HG03159 (cell line): ENCODE data around the gene TRAPPC6A.

Experiments used
- ATAC-seq: cut with Tn5 transposase; IDR thresholded peaks from one replicate; pipeline ENCODE4 v1.9.1; 2021; ENCODE audit warnings: mild to moderate bottlenecking, moderate library complexity; ENCODE audit not compliant: unreplicated experiment

Gene TRAPPC6A, protein sequence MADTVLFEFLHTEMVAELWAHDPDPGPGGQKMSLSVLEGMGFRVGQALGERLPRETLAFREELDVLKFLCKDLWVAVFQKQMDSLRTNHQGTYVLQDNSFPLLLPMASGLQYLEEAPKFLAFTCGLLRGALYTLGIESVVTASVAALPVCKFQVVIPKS

DNA sequence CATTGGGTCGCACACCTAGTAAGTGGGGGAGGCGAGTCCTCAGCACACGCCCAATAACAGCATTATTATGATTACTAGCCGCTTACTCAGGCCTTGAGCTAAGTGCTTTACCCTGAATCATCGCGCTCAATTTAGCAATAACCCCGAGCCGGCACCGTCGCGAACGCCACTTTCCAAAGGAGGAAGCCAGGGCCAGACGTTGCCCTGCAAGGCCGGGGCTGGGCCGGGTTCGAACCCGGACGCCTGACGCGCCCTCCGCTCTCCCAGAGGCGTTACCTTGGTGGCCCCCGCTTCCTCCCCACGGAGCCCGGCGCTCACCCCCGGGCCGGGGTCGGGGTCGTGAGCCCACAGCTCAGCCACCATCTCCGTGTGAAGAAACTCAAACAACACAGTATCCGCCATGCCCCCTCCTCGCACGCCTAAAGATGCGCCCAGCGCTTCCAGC lies at the start of gene TRAPPC6A:
TSS of gene TRAPPC6A (minus strand) at position 421 of the 445 bp plus-strand sequence. CDS start at position 402, 19 bp downstream.
- no peak for ATAC-seq

DNA sequence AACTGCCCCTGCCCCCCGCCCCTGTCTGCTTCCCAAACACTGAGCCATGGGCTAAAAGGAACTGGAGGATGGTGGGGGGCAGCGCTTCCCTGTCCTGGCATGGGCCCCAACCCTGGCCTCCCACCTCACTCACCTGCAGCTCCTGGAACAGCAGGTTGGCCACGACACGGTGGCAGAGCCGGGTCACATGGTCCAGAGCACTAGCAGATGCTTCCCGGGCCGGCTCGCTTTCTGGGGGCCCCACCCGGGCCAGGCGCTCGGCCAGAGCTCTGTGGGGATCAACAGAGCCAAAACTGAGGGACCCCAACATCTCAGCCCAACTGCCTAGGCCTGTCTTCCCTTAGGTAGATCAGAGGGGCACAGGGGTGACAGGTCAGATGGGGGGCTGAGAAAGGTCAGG lies 46.6 kb upstream of the TRAPPC6A start:
- no peak for ATAC-seq

DNA sequence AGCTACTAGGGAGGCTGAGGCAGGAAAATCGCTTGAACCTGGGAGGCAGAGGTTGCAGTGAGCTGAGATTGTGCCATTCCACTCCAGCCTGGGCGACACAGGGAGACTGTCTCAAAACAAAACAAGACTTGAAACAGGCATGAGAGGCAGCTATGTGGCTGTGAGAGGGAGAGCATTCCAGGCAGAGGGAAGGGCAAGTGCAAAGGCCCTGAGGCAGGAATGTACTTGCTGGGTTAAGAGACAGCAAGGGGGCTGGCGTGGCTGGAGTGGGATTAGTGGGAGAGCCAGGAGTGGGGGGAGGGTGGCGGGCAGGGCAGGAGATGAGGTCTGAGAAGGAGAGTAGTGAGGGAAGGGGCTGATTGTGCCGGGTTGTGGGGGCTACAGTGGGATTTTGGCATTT lies 45.8 kb upstream of the TRAPPC6A start:
- ATAC-seq: no peak

DNA sequence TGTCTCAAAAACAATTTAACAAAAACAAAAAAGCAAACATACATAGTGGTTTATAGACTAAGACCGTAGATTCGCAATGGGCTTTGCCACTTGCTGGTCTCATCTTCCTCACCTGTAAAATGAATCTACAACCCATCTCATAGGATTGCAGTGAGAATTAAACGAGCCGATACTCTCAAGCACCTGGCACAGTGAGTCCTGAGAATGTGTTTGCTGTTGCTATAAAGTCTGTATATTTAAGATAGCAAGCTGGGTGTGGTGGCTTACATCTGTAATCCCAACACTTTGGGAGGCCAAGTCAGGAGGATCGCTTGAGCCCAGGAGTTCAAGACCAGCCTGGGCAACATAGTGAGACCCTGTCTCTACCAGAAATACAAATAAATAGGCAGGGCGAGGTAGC lies 44.7 kb upstream of the TRAPPC6A start:
- no peak for ATAC-seq

DNA sequence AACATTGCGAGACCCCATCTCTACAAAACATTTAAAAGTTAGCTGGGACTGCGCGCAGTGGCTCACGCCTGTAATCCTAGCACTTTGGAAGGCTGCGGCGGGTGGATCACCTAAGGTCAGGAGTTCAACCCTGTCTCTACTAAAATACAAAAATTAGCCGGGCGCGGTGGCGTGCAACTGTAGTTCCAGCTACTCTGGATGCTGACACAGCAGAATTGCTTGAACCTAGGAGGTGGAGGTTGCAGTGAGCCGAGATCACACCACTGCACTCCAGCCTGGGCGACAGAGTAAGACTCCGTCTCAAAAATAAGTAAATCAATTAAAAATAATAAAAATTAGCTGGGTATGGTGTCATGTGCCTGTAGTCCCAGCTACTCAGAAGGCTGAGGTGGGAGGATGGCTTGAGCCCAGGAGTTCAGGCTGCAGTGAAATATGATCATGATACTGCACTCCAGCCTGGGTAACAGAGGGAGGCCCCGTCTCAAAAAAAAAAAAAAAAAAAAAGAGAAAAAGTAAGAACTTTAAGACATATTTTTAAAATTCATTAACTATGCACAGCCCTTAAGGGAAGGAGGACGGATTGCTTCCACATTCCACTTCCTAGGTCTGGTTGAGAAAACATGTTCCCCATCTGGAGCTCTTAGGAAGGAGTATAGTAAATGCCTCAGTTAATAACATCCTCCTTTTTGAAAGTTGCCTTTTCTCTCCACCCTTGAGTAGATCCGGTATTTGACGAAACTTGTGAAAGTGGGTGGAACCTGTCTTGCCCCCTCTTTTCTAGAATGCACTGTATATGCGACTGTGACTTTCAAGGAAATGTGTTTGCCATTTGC lies 41.1 kb upstream of the TRAPPC6A start:
- ATAC-seq: no peak

DNA sequence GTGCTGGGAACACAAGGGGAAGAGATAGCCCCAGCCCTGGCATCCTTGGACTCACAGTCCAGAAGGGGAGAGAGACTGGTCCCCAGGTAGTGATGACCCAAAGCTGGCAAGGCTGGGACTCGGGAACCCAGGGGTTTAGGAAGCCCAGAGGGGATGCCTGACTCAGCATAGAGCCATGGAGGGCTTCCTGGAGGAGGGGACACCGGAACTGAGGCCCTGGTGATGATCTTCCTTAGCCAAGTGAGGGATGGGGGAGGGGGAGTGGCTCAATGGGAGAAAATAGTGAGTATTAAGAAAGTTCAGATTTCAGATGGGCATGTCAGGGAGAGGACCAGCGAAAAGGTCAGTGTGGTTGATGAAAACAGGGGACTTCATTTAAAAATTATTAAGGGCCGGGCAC lies 40.4 kb upstream of the TRAPPC6A start:
- no peak for ATAC-seq

DNA sequence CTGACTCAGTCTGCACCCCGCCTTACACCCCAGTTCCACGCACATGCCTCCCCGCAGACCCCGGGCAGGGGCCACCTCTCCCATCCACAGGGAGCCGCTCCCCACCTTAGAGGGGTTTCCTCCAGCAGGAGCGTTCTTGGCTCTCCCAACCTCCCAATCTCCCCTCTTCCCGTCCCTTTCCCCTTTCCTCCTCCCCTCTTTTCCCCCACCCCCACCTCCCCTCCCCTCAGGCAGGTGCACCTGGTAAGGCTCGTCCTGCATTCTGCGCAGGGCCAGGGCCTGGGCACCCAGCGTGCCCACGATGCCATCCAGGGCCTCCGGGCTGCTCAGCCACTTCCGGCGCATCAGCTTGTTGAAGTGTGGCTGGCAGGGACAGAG lies 39.9 kb upstream of the TRAPPC6A start:
- no peak for ATAC-seq

DNA sequence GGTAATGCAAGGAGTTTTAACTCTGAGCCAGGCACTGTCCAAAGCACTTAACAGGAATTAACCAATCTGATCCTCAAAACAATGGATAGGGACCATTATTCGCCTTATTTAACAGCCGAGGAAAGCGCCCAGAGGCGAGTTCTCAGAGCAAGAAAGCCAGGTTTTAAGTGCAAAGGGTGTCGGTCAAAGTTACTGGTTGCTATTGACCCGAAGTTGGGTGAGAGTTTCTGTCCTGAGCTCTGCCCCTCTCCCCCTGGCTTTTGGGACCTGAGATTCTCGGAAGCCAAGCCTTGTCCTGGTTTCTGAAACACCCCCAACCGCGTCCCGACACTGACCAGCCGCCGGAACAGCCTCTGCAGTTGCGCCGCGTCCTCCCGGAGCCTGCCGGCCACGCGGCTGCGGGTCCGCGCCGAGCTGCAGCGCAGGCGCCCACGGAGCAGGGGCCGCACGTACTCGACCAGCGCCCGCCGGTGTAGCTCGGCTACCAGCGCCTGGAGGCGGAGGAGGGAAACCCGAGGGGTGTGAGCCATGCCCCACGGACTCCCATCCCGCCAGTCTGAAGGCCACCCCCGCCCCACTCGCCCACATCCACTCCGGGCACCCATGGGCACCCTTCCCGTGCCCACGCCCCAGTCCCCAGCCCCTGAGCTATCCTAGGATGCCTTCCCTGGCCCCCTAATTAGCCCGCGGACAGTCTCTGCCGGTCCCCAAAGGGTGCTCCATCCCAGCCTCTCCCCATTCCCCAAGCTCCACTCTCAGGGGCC lies 39.3 kb upstream of the TRAPPC6A start:
- no peak for ATAC-seq

DNA sequence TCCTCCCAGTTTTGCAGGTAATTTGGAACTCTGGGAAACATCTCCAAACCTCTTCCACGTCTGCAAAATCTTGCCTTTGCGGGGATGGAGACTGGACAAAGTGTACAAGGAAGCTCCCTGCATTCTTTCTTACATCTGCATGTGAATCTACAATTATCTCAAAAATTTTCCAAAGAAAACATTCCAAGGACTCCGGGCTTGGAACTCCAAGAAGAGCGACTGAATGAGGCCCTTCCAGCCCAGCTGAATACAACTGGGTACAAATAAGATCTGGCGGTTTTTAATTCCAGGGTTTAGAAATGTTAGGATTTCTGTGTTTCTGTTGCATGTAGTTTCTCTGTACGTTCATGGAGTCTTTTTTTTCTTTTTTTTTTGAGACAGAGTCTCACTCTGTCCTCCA lies 38.6 kb upstream of the TRAPPC6A start:
- ATAC-seq: no peak

DNA sequence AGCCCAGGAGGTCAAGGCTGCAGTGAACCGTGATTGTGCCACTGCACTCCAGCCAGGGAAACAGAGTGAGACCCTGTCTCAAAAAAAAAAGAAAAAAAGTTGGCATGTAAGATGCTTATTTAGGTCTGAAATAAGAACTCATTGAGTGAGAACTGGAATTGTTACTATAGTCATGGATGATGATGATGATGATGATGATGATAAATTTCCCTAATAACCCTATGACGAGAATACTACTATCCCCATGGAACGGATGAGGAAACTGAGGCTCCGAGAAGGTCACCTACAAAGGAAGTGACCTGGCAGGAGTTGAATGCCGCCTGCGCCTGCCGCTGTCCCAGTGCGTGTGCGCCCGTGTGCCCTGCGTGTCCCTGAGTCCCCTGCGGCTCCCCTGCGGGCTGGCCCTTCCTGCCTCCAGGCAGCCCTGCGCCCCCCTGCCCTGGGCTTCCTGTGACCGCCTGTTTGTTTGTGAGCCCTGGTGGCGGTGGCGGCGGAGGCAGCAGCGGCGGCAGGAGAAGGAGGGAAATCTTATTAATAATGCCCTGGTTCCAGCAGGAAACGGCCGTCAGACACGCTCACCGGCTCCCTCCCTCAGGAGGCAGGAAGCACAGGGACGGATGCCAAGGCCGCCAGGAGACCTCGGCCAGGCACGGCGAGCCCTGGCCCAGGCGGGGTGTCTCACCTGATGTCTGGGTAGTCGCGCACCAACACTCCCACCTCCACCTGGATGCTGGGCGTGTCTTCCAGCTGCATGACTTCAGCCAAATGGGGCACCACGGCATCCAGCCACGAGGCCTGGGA lies 37.6 kb upstream of the TRAPPC6A start:
- no peak for ATAC-seq

DNA sequence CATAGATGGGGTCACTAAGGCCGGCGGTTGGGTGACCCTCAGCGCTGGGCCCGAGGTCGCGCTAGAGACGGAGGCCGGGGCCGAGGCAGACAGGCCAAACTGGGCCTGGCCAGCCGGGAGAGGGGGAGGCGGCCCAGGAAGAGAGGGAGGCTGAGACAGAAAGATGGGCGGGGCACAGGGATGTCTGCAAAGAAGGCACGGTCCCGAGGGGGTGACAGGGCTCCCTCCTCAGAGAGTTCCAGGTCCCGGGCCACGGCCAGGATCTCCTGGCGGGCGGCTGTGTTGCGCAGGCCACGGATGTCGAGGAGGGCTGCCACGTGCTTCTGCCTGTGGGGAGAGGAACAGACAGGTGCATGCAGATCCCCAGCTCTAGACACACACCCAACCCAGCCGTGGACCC lies 35.0 kb upstream of the TRAPPC6A start:
- no peak for ATAC-seq

DNA sequence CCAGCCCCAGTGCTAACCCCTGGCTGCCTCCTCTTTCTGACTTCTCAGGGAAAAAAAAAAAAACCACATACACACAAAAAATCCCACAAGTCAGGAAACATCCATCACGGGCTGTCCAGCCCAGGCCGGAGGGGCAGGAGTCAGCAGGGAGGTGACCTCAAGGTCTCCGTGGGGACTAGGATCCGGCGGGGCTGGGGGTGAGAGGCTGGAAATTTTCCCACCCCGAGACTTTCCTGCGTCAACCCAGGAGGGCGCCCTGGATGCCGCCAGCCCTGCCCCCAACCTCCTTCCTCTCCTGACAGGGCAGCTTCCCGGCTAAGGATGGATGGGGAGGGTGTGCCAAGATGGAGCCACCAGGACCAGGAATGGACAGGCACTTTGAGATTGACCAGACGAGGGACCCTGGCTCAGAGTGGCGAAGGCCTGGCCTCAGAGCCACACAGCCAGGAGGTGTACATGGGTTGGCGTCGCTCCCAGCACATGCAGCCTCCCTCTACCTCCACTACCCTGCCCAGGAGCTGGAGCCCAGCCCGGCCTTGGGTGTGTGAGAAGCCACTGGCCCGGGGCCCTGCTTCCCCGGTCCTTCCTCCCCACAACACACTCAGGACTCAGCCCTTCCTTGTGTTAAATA lies 33.8 kb upstream of the TRAPPC6A start:
- no peak for ATAC-seq

DNA sequence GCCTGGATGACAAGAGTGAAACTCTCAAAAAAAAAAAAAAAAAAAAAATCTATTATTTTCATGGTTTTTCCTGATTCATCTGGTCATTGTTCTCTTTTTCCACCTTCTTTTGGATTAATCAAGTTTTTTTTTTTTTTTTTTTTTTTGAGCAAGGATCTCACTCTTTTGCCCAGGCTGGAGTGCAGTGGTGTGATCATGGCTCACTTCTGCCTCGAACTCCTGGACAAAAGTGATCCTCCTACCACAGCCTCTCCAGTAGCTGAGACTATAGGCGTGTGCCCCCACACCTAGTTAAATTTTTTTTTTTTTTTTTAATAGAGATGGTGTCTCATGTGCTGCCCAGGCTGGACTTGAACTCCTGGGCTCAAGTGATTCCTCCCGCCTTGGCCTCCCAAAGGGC lies 28.3 kb upstream of the TRAPPC6A start:
- no peak for ATAC-seq

DNA sequence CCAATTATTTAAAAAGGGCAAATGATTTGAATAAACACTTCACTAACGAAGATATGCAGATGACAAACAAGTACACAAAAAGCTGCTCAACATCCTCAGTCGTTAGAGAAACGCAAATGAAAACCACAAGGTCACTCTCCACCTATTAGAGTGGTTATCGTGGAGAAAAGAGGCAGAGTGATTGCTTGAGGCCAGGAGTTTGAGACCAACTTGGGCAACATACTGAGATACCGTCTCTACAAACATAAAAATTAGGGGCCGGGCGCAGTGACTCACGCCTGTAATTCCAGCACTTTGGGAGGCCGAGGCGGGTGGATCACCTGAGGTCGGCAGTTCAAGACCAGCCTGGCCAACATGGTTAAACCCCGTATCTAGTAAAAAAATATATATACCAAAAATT lies 27.8 kb upstream of the TRAPPC6A start:
- no peak for ATAC-seq

DNA sequence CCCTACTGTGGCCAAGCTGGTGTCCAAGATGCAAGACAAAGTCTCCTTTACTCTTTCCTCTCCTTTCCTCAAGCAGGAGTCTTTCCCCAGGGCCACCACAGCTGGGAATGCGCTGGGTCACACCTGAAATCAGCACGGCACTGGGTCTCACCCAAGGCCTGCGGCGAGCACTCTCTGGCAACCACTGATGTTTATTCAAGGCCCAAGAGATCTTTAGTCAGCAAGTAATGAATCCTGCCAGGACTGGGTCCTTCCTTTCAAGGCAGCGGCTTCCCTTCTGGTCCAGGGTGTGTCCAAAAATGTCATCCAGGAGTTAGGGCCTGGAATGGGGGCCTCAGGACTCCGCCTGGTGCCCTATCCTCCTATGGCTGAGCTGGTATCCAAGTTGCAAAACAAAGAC lies 24.6 kb upstream of the TRAPPC6A start:
- ATAC-seq: no peak

DNA sequence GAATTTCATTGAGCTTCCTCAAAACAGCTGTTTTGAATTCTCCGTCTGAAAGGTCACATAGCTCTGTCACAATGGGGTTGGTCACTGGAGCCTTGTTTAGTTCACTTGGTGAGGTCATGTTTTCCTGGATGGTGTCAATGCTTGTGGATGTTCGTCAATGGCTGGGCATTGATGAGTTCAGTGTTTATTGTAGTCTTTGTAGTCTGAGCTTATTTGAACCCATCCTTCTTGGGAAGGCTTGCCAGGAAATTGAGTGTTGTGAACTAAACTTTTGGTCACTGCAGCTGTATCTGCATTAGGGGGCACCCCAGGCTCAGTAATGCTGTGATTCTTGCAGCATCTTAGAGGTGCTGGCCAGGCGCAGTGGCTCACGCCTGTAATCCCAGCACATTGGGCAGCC lies 22.5 kb upstream of the TRAPPC6A start:
- ATAC-seq: no peak

DNA sequence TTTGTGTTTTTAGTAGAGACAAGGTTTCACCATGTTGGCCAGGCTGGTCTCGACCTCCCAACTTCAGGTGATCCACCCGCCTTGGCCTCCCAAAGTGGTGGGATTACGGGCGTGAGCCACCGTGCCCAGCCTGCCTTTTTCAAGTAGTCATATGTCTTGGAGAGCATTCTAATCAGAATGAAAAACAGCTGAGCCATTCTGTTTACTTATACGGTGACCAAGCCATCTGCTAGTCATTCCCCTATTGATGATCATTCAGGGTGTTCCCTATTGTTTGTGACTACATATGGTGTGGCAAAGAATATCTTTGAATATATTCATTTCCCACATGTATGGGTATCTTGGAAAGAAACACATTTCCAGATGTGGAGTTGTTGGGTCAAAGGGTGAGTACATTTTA lies 17.7 kb upstream of the TRAPPC6A start:
- ATAC-seq: no peak

DNA sequence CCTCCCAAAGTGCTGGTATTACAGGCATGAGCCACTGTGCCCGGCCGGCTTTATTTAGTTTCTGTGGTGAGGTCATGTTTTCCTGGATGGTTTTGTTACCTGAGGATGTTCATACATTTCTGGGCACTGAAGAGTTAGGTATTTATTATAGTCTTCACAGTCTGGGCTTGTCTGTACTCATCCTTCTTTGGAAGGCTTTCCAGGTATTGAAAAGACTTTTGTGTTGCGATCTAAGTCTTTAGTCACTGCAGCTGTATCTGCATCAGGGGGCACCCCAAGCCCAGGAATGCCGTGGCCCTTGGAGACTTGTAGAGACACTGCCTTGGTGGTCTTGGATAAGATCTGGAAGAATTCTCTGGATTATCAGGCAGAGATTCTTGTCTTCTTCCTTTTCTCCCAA lies 13.3 kb upstream of the TRAPPC6A start:
- no peak for ATAC-seq

DNA sequence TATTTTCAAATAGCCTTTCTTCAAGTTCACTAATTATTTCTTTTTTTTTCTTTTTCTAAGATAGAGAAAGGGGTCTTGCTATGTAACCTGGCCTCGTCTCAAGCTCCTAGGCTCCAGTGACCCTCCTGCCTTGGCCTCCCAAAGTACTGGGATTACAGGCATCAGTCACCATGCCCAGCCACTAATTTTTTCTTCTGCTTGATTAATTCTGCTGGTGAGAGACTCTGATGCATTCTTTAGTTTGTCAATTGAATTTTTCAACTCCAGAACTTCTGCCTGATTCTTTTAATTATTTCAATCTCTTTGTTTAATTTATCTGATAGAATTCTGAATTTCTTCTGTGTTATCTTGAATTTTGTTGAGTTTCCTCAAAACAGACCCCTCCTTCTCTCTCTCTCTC lies 11.9 kb upstream of the TRAPPC6A start:
- ATAC-seq: no peak

DNA sequence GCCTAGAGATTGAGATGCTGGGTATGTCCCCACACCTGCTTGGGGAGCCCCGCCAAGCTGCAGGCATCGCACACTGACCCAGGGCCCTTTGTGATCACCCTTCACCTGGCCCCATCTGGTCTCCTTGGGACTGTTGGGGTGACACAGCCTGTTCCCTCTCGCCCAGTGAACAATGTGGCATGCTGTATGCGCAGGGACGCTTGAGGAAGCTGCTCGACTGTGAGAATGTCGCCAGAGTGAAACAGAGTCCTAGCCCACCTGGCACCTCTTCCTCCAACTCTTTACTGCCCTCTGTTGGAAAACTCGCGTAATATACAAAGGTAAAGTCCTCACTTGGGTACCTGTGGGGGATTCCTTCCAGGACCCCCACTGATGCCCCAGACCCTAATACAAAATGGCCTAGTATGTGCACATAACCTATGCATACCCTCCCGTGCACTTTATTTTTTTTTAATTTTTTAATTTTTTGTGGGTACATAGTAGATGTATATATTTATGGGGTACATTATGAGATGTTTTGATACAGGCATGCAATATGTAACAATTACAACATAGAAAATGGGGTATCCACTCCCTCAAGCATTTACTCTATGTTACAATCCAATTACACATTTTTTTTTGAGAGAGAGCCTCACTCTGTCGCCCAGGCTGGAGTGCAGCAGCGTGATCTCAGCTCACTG lies 9.5 kb upstream of the TRAPPC6A start:
- no peak for ATAC-seq
